Effector CD8-positive, alpha-beta T cell (primary cell): ENCODE results near the gene MAGI2.
"Not testable (repeated sequence)": the region's sequence is repeated elsewhere in the genome, so short reads cannot be mapped to it uniquely, and the experiment has no call there.

Experiments used
- DNase-seq: peaks from one replicate; lab custom pipeline; 2025; lab: John Stamatoyannopoulos, UW

MAGI2 gene

GRCh38 chr7:78635026-78635793 is 818.3 kb downstream of the MAGI2 start:
- DNase-seq, result no peak

- no peak for DNase-seq
These were observed 819.4 kb downstream of the MAGI2 start for GRCh38 chr7:78634093-78634492.

DNA sequence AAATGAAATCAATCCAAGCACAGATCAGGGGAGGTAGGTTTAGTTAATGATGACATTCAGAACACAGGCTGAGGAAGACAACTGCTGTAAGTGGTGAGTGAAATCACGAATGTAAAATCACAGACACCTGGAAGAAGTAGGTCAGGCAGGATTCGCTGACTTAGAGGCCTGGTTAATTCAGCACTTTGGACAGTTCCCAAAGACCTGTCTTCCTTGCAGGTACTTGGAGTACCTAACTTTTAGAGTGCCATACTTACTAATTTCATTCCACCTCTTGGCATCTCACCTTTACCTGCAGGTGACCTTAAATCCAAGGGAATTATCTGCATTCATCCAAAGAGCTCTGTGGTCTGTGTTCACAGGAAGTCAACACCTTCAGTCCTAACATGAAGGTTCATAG is 832.5 kb downstream of the MAGI2 start:
- DNase-seq, result no peak

- DNase-seq, result no peak
These were observed 836.9 kb downstream of the MAGI2 start for GRCh38 chr7:78616539-78616938.

DNA sequence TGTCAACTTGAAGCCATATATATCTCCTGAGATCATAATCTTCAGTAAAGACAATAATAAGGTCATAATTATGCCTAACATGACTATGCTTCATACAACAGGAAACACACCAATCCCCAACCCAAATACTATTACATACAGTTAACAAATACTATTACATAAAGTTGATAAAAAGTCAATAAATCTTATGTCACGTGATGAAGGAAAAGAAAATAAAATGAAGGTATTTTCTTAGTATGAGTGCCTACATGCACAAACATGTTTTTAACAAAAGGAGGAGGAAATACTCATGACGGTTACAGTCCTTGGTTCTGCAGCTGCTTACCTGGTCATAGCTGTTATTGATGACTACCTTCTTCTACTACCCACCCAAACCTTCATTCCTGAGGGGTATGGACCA is 844.2 kb downstream of the MAGI2 start:
- no peak for DNase-seq

DNA sequence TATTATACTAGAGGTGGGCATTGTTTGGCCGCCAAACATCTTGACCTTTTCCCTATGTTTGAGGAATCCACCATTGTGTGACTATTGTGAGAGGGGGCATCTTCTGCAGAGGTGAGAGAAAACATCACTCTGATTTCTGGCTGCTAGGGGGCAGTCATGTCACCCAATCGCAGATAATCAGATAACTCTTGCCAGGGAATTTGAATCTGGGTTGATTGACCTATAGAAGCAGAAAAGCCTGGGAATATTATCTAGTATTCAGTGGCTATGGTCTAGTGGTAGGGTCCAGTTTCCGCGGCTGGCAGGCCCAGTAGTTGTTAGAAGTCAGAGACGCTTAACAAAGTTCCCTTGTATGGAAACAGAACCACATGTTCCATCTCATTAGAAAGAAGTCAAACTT is 846.4 kb downstream of the MAGI2 start:
- DNase-seq, result no peak

- no peak for DNase-seq
These were observed 848.3 kb downstream of the MAGI2 start for GRCh38 chr7:78605119-78605518.

GRCh38 chr7:78601728-78602127 is 851.7 kb downstream of the MAGI2 start:
- no peak for DNase-seq

GRCh38 chr7:78594156-78594555 is 859.3 kb downstream of the MAGI2 start:
- DNase-seq, result no peak

DNA sequence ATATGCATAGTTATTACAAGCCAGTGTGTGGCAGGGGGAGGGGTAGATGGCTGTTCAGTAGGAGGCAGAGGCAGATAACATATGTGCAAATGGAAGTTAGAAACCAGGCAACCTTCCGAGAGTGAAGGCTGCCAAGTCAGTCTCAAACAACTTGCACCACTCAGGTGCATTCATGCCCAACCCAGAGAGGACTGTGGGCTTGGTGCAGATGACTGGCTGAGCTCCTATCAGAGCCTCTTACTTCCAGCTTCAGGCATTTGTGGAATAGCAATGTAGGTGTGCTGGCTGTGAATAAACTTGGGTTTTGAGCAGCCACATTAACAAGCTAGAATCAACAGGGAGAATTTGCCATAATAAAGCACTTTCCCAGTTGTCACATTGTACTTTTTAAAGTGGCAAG is 865.1 kb downstream of the MAGI2 start:
- DNase-seq, result no peak

GRCh38 chr7:78587443-78588044 is 865.9 kb downstream of the MAGI2 start:
- no peak for DNase-seq

GRCh38 chr7:78585980-78586379 is 867.5 kb downstream of the MAGI2 start:
- no peak for DNase-seq

GRCh38 chr7:78578686-78579085 is 874.8 kb downstream of the MAGI2 start:
- no peak for DNase-seq

DNA sequence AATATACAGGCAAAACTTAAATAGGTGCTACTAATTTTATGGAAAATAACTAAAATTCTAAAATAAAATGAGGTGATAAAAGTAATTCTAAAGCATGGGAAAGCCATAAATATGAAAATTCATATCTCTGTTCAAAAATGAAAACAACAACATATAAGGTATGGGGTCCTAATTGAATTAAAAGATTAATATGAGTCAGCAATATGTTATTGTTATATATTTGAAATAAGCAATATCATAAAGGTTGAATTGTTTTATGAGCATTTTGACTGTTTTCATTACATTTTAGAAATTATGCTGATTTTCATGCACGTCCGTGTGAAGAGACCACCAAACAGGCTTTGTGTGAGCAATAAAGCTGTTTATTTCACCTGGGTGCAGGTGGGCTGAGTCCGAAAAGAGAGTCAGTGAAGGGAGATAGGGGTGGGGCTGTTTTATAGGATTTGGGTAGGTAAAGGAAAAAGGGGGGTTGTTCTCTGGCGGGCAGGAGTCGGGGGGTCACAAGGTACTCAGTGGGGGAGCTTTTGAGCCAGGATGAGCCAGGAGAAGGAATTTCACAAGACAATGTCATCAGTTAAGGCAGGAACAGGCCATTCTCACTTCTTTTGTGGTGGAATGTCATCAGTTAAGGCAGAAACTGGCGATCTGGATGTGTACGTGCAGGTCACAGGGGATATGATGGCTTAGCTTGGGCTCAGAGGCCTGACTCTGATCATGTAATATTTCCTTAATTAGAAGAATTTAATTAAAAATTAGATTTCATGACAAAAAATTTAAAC is 876.1 kb downstream of the MAGI2 start:
- not testable (repeated sequence) for DNase-seq

GRCh38 chr7:78576236-78576635 is 877.2 kb downstream of the MAGI2 start:
- DNase-seq, result no peak

DNA sequence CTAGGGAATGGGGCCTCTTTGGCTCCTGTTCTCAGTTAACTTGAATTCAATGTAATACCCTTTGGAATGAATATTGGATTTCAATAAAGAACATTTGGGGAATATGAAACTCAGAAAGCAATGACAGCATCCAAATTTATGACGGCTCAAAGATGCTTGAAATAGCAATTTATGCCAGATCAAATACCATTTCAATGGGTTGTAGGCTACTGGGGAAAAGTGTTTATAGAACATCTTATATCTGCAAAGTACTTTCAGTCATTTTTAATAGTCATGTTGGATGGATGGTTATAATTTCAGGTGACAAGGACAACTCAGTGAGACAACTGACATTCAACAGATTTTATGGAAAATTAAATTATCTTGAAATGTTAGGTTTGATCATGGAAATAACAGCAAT is 882.2 kb downstream of the MAGI2 start:
- DNase-seq, result no peak

- DNase-seq, result no peak
These were observed 884.8 kb downstream of the MAGI2 start for GRCh38 chr7:78568690-78569089.

DNA sequence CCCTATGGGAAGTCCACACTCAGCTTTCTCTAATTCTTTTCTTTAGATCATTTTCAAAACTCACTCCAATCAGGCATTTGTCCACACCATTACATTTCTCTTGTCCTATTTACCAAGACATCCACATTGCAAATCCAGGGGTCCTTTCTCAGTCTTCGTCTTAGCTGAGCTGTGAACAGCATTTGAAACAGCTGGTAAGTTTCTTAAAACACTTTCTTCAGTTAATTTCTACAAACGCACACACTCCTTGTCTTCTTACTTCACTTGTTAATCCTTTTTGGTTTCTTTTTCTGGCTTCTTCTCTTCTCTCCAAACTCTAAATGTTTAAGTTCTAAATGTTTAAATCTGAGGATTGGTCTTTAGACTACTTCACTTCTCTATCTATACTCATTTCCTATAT is 885.6 kb downstream of the MAGI2 start:
- DNase-seq, result no peak

DNA sequence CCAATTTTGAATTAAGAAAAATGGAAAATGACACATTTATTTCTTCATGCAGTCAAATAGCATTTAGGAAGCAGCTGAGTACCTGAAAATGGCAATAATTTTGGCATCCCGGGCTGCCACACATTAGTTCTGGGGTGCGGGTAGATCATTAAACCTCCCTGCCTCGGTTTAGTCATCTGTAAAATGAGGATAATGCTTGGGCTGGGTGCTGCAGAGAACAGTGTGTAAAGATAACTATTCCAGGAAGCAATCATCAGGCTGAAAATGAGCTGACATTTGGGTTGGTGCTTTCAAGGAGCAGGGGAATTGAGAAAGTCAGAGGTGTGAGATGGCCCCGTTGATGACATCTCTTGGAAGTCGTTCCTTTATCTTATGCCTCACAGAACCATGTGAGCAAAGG is 887.7 kb downstream of the MAGI2 start:
- no peak for DNase-seq

DNA sequence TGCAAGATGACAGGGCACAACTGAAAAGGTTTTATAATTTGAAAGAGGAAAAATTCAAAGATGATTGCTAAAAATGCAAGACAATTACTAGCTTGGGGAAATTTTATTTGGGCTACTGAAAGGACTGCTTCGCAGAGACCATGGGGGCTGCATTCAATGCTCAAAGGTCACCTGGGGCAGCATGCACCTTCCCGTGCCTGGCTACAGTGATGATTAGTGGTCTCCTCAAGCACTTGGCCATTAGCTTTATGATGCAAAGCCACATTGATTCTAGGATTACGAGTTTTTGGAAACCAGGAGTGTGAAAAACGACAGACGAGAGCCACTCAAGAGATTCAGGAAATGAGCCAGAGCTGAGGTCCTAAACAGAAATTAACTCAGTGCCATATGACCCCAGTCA is 890.3 kb downstream of the MAGI2 start:
- DNase-seq, result no peak

- DNase-seq, result no peak
These were observed 891.3 kb downstream of the MAGI2 start for GRCh38 chr7:78562191-78562590.

- no peak for DNase-seq
These were observed 894.9 kb downstream of the MAGI2 start for GRCh38 chr7:78558566-78558965.

DNA sequence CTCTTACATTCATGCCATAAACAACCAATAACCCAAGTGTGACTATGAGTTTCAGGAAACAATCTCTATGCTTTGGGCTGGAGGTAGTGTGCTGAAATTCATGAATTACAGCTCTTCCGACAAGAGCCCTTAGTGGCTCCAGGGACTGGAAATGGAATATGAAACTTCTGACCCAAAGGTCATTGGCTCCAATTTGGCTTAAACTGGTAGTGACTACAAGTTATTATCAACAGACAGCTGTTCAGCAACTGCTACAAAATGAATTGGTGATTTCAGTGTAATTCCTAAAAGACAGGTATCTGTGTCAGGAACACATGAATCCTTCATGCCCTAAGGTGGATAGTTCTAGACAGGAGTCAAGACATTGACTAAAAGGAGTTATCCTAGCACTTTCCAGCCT is 909.5 kb downstream of the MAGI2 start:
- DNase-seq, result no peak
